Measurements from ENCODE around the gene CARD6. TPM values are rescaled to one million over a fixed set of nuclear protein-coding genes. Genes with fewer than 3 reads are reported as not detected.

Gene CARD6
- total and polyA plus RNA-seq, 2 of the 8 experiments (the other 6 are each of a cell fraction or from before 2014, with no cell fraction given) = 0.41 to 0.50 TPM

- H2BK15ac ChIP-seq (ENCODE audit: low read length) = no peak overlapping the region
- no peak for DNase-seq (ENCODE audit: low read depth in 1 of 2, low spot score in 2 of 2)
- H4K20me1 ChIP-seq (replicated peaks in 1 of 2; ENCODE audit: control insufficient read depth in 1 of 2, insufficient read depth in 2 of 2, low read length in 2 of 2) = no peaks in the 10 kb centered on the region
- H2BK5ac ChIP-seq (ENCODE audit: low read depth, low read length) = no peak overlapping the region
- no peaks in the 10 kb centered on the region for H3K79me1 ChIP-seq (ENCODE audit: low read depth, low read length)
- no peak overlapping the region for H3K4me3 ChIP-seq (ENCODE audit: extremely low read depth in 1 of 4, insufficient read depth in 2 of 4, low read depth in 3 of 4, low read length in 4 of 4)
- H3K4me2 ChIP-seq (ENCODE audit: insufficient read depth in 1 of 2, low read depth in 2 of 2, low read length in 2 of 2) = no peak overlapping the region
- H3K36me3 ChIP-seq (ENCODE audit: control insufficient read depth in 2 of 4, insufficient read depth in 4 of 4, low read length in 3 of 4) = no peaks in the 10 kb centered on the region
- CTCF ChIA-PET (ENCODE audit: partially characterized antibody) = interaction anchor here (0.6 to 4.4 kb wide), 65 partner anchors 10 to 940 kb away, joined by 3 to 28 read pairs (median 4); partner anchors contain the start of gene C6
- POLR2A ChIA-PET (ENCODE audit: partially characterized antibody) = interaction anchor here (0.8 to 1.4 kb wide), 2 partner anchors 73 to 78 kb away, joined by 3 to 4 read pairs; no protein-coding TSS in a partner anchor
- TF ChIP-seq CBX8 (IDR thresholded peaks at IDR 0.05; ENCODE audit: borderline replicate concordance, low read depth, low read length) (no peak), ZNF274 (IDR thresholded peaks at IDR 0.05; ENCODE audit: borderline replicate concordance, extremely low read depth, low read length) (no peak), RAD21 (IDR thresholded peaks at IDR 0.05 in 1 of 2, conservative IDR thresholded peaks at IDR 0.05 in 1 of 2; ENCODE audit: low read depth in 2 of 2, low read length in 2 of 2) (no peak), BRCA1 (IDR thresholded peaks at IDR 0.05; ENCODE audit: low read depth, low read length) (no peak), CTBP2 (IDR thresholded peaks at IDR 0.05; ENCODE audit: borderline replicate concordance, insufficient read depth, insufficient read length, low read length) (no peak), EZH2 (IDR thresholded peaks at IDR 0.05; ENCODE audit: low read depth, low read length, severe bottlenecking) (no peak)
- H4K91ac ChIP-seq (replicated peaks; ENCODE audit: insufficient read length, low read length) = no peak overlapping the region
- no peaks in the 10 kb centered on the region for H3K9me3 ChIP-seq (ENCODE audit: insufficient read depth in 2 of 2, low read depth in 1 of 2, low read length in 1 of 2)
- H3K23me2 ChIP-seq (ENCODE audit: low read depth, low read length) = no peaks in the 10 kb centered on the region
- no peaks in the 10 kb centered on the region for H3K79me2 ChIP-seq (ENCODE audit: control insufficient read depth in 1 of 2, insufficient read depth in 2 of 2, low read length in 2 of 2)
- H4K8ac ChIP-seq (ENCODE audit: extremely low read depth, insufficient read depth, low read length) = no peak overlapping the region
- H3K14ac ChIP-seq (ENCODE audit: insufficient read length) = no peak overlapping the region
- H2BK12ac ChIP-seq (ENCODE audit: low read depth, low read length) = no peak overlapping the region
- H3K4ac ChIP-seq (replicated peaks; ENCODE audit: insufficient read length, low read depth, low read length) = no peak overlapping the region
- WGBS, 2 experiments (ENCODE audit: extremely low coverage in 1 of 2, insufficient coverage in 1 of 2, insufficient read length in 1 of 2, insufficient replicate concordance in 2 of 2, low coverage in 1 of 2, low lambda C conversion rate in 2 of 2, missing lambda C conversion rate in 1 of 2) = 59% methylated on average over 2 of the region's 2 CpGs; no CpG with 5 or more reads in 1 of the 2 experiments
- no peak overlapping the region for H3K9ac ChIP-seq (replicated peaks in 1 of 4; ENCODE audit: extremely low read depth in 1 of 4, low read depth in 3 of 4, low read length in 3 of 4)
- H3K56ac ChIP-seq (replicated peaks; ENCODE audit: insufficient read length, low read depth, low read length) = no peak overlapping the region
- no peak overlapping the region for H4K5ac ChIP-seq (ENCODE audit: insufficient read length, low read depth, low read length)
- H2AK5ac ChIP-seq (ENCODE audit: low read depth, low read length) = no peak overlapping the region
- peak overlapping the region; percentile 30; the same call in 1 of the 2 replicates for H2AFZ ChIP-seq (ENCODE audit: low read length)
- H3K4me1 ChIP-seq (replicated peaks in 1 of 4; ENCODE audit: control insufficient read depth in 3 of 4, insufficient read depth in 4 of 4, low read length in 3 of 4) = peaks cover 0 to 5% (median 2%) of the 10 kb centered on the region in 4 experiments; a peak in 2 of 7 replicates
- FAIRE-seq = no peak
- H3K27me3 ChIP-seq (replicated peaks in 1 of 4; ENCODE audit: control insufficient read depth in 3 of 4, extremely low read depth in 1 of 4, insufficient read depth in 3 of 4, low read length in 3 of 4) = no peaks in the 10 kb centered on the region
- no peak overlapping the region for H3K23ac ChIP-seq (ENCODE audit: insufficient read length)
- H3K18ac ChIP-seq (ENCODE audit: extremely low read depth, low read length) = no peak overlapping the region
- H2BK120ac ChIP-seq (replicated peaks; ENCODE audit: low read depth, low read length) = no peak overlapping the region
- no peak overlapping the region for H3K27ac ChIP-seq (ENCODE audit: low read depth, low read length)
- no peak overlapping the region for H2BK20ac ChIP-seq (ENCODE audit: low read length)
Observed at GRCh38 chr5:40904994-40905306, 63.8 kb downstream of the CARD6 start.

All from H1 (cell line).